Measurements from ENCODE around the gene TAF11L11.
"Not testable (repeated sequence)": the region's sequence is repeated elsewhere in the genome, so short reads cannot be mapped to it uniquely, and the experiment has no call there.

Gene TAF11L11

GRCh38 chr5:17603880-17604279 is at the start of gene TAF11L11:
Gene TAF11L11, plus strand, starts transcription at chr5:17604183.
- not testable (repeated sequence) for DNase-seq

GRCh38 chr5:17585658-17586057 is 18.3 kb upstream of the TAF11L11 start, which contains the start of gene TAF11L7:
Gene TAF11L7, minus strand, starts transcription at chr5:17585758.
- DNase-seq, result not testable (repeated sequence)

- not testable (repeated sequence) for DNase-seq
These were observed 13.1 kb upstream of the TAF11L11 start, which contains the start of gene TAF11L8 for GRCh38 chr5:17590860-17591259. Gene TAF11L8, minus strand, starts transcription at chr5:17590960.

- DNase-seq, result not testable (repeated sequence)
These were observed 9.7 kb upstream of the TAF11L11 start, which contains the start of gene TAF11L9 for GRCh38 chr5:17594255-17594654. Gene TAF11L9, minus strand, starts transcription at chr5:17594394.

GRCh38 chr5:17597728-17598127 is 6.3 kb upstream of the TAF11L11 start, which contains the start of gene TAF11L10:
Gene TAF11L10, minus strand, starts transcription at chr5:17597828.
- not testable (repeated sequence) for DNase-seq

- DNase-seq, result no peak
These were observed 968 bp downstream of the TAF11L11 start for GRCh38 chr5:17604951-17605350.

GRCh38 chr5:17607461-17607860 is 3.5 kb downstream of the TAF11L11 start:
- DNase-seq, result not testable (repeated sequence)

- not testable (repeated sequence) for DNase-seq
These were observed 6.1 kb downstream of the TAF11L11 start, which contains the start of gene TAF11L12 for GRCh38 chr5:17610092-17610491. Gene TAF11L12, plus strand, starts transcription at chr5:17610392.

GRCh38 chr5:17614872-17615605 is 11.1 kb downstream of the TAF11L11 start:
- DNase-seq, result no peak

GRCh38 chr5:17619354-17619753 is 15.4 kb downstream of the TAF11L11 start:
- no peak for DNase-seq

GRCh38 chr5:17620627-17621026 is 16.6 kb downstream of the TAF11L11 start:
- DNase-seq, result no peak

GRCh38 chr5:17625686-17626085 is 21.7 kb downstream of the TAF11L11 start:
- DNase-seq, result no peak

- DNase-seq, result not testable (repeated sequence)
These were observed 27.8 kb downstream of the TAF11L11 start, which contains the start of gene TAF11L13 for GRCh38 chr5:17631788-17632187. Gene TAF11L13, plus strand, starts transcription at chr5:17632088.

- DNase-seq, result no peak
These were observed 30.2 kb downstream of the TAF11L11 start, which contains the start of gene TAF11L14 for GRCh38 chr5:17634160-17634559. Gene TAF11L14, plus strand, starts transcription at chr5:17634460.

- not testable (repeated sequence) for DNase-seq
These were observed 45.2 kb downstream of the TAF11L11 start for GRCh38 chr5:17649232-17649631.

GRCh38 chr5:17655201-17655759 is 51.3 kb downstream of the TAF11L11 start:
- DNase-seq, result not testable (repeated sequence)
